Breast epithelium (tissue), 3 donors: ENCODE measurements around the gene KCTD8.
A peak's percentile ranks its signal among the peaks of the same experiment; 100 is the strongest.

ENCODE experiments used
- CTCF ChIP-seq, 3 donors: fragments of 450-650 bp; IDR thresholded peaks; one replicate each; pipeline ENCODE4 v1.5.1; 2016 to 2017; ENCODE audit warnings: antibody characterized with exemption in 3 of 3, mild to moderate bottlenecking in 3 of 3, moderate library complexity in 3 of 3
- POLR2A ChIP-seq: fragments of 450-650 bp; IDR thresholded peaks from one replicate; pipeline ENCODE4 v1.6.1; 2016; ENCODE audit warnings: antibody characterized with exemption, mild to moderate bottlenecking, moderate library complexity

DNA sequence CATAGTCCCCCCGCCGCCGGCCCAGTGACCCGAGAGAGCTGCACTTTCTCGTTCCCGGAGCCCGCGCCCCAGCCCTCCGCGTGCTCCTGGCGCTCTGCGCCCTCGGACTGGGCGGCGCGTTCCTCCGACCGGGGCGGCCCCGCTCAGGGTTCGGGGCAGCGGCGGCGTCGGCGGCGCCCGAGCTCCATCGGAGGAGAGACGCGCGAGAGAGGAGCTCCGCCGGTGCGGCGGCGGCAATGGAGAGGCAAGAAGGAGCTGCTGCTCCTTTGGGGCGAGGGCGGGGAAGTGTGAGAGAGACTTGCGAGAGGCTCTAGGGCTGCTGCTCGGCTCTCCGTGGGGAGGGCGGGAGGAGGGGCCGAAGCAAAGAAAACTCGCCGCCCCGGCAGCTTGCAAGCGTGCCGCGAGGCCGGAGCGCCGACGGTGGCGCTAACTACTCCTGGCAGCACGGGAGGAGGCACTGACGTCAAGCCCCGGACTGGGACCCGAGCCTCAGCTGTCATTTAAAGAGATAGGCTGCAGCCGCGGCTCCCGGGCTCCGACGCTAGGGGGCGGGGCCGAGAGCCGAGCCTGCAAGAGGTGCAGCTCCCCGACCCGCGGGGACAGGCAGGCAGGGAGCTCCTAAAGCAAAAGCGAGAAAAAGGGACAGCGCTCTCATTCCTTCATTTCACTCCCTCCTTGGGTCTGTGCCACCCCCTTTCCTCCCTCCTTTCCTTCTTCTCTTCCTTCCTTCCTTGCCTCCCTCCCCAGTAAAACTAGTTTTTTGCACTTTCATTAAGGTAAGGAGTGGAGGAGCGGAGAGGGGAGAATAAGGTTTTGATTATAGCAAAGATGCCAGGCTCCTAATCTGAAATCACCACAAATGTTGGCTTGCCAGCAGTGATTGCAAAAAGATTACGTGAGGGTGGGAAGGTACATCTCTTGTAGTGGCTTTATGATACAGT lies at the start of gene KCTD8:
- TF ChIP-seq CTCF (IDR thresholded peaks at IDR 0.05) (peak in 2 of 3 donors; percentile 38 to 39), POLR2A (no peak)
